ENCODE results near the gene ENTPD6.

DNA sequence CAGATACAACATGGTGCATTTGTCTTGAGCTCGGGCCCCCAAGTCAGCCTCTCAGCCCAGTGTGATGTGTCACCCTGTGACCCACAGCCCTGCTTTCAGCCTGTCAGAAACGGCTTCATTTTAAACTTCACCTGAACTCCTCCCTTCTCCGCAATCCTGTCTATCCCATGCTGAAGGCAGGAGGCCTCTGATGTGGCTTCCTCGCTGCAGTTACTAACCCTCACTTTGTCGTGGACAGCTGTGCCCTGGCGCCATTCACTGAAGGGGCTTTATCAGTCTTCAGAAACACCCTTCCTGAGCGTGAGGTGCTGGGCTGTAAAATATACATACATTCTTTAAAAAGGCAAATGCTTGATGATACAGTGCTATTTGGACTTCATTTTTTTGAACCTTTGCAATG lies 7.9 kb upstream of the ENTPD6 start:
- TF ChIP-seq, protein P1, sequence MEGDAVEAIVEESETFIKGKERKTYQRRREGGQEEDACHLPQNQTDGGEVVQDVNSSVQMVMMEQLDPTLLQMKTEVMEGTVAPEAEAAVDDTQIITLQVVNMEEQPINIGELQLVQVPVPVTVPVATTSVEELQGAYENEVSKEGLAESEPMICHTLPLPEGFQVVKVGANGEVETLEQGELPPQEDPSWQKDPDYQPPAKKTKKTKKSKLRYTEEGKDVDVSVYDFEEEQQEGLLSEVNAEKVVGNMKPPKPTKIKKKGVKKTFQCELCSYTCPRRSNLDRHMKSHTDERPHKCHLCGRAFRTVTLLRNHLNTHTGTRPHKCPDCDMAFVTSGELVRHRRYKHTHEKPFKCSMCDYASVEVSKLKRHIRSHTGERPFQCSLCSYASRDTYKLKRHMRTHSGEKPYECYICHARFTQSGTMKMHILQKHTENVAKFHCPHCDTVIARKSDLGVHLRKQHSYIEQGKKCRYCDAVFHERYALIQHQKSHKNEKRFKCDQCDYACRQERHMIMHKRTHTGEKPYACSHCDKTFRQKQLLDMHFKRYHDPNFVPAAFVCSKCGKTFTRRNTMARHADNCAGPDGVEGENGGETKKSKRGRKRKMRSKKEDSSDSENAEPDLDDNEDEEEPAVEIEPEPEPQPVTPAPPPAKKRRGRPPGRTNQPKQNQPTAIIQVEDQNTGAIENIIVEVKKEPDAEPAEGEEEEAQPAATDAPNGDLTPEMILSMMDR (IDR thresholded peaks at IDR 0.05), result no peak
- no peak for TF ChIP-seq POLR2A (IDR thresholded peaks at IDR 0.05)
